ENCODE data around the gene FOXJ3. TPM values are rescaled to one million over a fixed set of nuclear protein-coding genes. Genes with fewer than 3 reads are reported as not detected.

The FOXJ3 gene
- total RNA-seq, 1 donor from 2014 or later: 45.0 TPM

DNA sequence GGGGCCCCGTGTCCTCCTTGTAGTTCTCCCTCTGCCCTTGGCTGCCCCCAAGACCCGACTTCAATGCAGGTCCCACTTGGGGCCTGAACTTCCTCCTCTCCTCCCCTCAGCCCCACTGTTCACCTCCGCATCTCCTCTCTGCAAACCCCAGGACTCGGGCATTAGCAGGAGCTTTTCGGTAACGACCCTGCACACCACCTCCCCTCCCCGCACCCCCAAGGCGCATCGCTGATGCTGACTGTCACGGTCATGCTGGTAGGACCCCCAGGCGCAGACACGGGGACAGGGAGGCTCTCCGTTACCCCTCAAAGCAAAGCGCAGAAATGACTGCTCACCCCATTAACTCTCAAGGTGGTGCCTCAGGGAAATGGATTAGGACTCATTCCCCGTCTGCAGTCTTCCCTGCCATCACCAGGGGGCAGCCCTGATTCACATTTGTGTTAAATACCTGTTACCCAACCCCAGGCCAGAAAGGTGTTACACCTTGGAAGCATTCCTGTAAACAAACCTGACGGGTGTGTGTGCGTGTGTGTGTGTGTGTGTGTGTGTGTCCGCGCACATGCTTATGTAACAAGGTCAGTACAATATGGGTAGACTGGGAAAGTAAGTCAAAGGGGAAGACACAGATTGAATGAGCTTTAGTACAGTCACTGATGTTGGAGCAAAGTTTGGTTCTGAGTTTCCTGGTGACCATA lies 188.3 kb downstream of the FOXJ3 start:
- H3K27me3 Mint-ChIP-seq (ENCODE audit: unreplicated experiment): no peaks in the 10 kb centered on the region
- TF ChIP-seq, protein P1, sequence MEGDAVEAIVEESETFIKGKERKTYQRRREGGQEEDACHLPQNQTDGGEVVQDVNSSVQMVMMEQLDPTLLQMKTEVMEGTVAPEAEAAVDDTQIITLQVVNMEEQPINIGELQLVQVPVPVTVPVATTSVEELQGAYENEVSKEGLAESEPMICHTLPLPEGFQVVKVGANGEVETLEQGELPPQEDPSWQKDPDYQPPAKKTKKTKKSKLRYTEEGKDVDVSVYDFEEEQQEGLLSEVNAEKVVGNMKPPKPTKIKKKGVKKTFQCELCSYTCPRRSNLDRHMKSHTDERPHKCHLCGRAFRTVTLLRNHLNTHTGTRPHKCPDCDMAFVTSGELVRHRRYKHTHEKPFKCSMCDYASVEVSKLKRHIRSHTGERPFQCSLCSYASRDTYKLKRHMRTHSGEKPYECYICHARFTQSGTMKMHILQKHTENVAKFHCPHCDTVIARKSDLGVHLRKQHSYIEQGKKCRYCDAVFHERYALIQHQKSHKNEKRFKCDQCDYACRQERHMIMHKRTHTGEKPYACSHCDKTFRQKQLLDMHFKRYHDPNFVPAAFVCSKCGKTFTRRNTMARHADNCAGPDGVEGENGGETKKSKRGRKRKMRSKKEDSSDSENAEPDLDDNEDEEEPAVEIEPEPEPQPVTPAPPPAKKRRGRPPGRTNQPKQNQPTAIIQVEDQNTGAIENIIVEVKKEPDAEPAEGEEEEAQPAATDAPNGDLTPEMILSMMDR (IDR thresholded peaks at IDR 0.05; ENCODE audit: partially characterized antibody, unreplicated experiment): peak; percentile 74
- peak; percentile 81 for DNase-seq
- H3K4me1 Mint-ChIP-seq (ENCODE audit: low read depth, unreplicated experiment): peaks cover 11% of the 10 kb centered on the region
- H3K4me3 Mint-ChIP-seq (ENCODE audit: unreplicated experiment): no peak overlapping the region
- H3K9me3 Mint-ChIP-seq (ENCODE audit: unreplicated experiment): no peaks in the 10 kb centered on the region
- no peak overlapping the region for H3K27ac Mint-ChIP-seq (ENCODE audit: unreplicated experiment)
- H3K36me3 Mint-ChIP-seq (ENCODE audit: unreplicated experiment): no peaks in the 10 kb centered on the region

DNA sequence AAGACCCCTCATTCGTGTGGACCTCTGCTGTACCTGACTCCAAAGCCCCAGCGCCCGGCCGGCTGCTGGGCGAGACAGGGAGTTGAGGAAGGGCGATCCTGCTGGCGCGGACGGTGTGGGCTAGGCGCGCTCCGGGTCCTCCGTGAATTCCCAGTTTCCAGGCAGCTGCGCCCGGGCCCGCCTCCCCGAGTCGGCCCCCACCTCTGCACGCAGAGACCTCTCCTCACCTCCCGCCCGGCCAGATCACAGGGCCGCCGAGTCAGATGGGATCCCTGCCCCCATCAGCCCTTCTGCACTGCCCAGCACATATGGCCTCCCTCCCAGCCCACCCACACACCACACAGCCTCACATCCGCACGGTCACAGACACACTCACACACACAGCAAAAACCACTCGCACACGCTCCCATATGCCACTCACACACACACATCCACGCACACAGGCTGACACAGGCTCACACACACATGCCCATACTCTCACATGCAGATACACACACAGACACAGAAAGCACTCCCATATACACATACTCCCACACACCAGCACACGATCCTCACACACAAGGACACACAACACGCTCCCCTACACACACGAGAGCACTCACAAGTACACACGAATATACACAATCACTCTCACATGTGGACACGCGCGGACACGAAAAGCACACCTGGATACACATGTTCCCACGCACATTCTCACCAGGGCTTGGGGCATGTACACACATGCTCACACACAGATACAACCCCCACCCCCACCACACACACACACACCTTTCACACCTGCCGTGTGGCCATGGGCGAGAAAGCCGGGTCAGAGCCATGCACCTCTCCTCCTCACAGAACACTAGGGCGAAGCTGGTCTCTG lies 189.0 kb downstream of the FOXJ3 start:
- Mint-ChIP-seq H3K4me3 (ENCODE audit: unreplicated experiment) (peak overlapping the region; percentile 7), H3K27ac (ENCODE audit: unreplicated experiment) (no peak overlapping the region), H3K27me3 (ENCODE audit: unreplicated experiment) (no peaks in the 10 kb centered on the region), H3K36me3 (ENCODE audit: unreplicated experiment) (no peaks in the 10 kb centered on the region), H3K9me3 (ENCODE audit: unreplicated experiment) (no peaks in the 10 kb centered on the region), H3K4me1 (ENCODE audit: low read depth, unreplicated experiment) (peaks cover 11% of the 10 kb centered on the region)
- DNase-seq: no peak
- TF ChIP-seq, protein P1 (IDR thresholded peaks at IDR 0.05; ENCODE audit: partially characterized antibody, unreplicated experiment): no peak

DNA sequence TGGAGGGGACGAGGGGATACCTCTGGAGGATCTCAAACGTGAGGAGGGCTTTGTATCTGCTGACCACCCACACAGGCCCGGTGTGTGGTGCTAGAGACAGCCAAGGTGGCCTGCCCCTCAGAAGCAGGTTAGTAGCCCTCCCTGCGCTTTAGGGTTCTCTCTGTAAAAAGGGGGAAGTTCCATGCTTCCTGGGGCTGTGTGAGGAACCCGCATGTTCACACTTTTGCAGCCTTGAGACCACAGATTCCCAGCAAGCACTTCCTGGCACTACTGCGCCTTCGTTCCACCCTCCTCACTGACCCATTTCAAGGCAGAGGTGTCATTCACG lies 189.7 kb downstream of the FOXJ3 start:
- Mint-ChIP-seq H3K9me3 (ENCODE audit: unreplicated experiment) (no peaks in the 10 kb centered on the region), H3K27ac (ENCODE audit: unreplicated experiment) (no peak overlapping the region), H3K27me3 (ENCODE audit: unreplicated experiment) (no peaks in the 10 kb centered on the region), H3K4me1 (ENCODE audit: low read depth, unreplicated experiment) (peaks cover 11% of the 10 kb centered on the region), H3K4me3 (ENCODE audit: unreplicated experiment) (peak overlapping the region; percentile 7), H3K36me3 (ENCODE audit: unreplicated experiment) (no peaks in the 10 kb centered on the region)
- TF ChIP-seq, protein P1 (IDR thresholded peaks at IDR 0.05; ENCODE audit: partially characterized antibody, unreplicated experiment): no peak
- no peak for DNase-seq

DNA sequence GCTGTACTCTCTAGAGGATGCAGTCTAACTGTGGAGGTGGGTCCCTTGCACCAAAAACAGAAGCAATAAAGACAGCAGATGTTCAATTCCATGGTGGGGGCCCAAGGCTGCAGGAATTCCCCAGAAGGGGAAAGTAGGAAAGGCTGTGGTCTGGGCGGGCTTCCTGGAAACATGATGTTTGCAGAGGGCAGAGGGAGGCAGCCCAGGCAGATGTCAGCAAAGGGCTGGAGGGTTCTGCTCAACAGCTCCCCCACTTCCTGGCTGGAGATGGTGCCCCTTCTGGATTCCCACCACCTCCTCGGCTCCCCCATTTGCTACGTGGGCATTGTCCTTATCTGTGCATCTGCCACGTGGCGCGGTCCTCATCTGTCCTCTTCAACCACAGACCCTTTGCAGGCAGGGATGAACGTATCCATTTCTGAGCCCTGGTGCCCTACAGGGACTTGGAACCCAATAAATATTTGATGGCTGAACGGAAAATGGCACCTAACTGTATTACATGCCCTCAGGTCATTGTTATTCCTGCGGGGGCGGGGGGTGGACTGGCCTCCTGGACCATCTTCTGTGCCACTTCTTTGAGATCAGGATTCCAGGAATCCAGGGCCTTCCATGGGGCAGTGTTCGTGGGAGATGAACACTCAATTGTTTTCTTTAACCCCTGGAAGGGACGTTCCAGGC lies 190.2 kb downstream of the FOXJ3 start:
- Mint-ChIP-seq H3K36me3 (ENCODE audit: unreplicated experiment) (no peaks in the 10 kb centered on the region), H3K9me3 (ENCODE audit: unreplicated experiment) (no peaks in the 10 kb centered on the region), H3K4me1 (ENCODE audit: low read depth, unreplicated experiment) (peaks cover 11% of the 10 kb centered on the region), H3K4me3 (ENCODE audit: unreplicated experiment) (no peak overlapping the region), H3K27ac (ENCODE audit: unreplicated experiment) (no peak overlapping the region), H3K27me3 (ENCODE audit: unreplicated experiment) (no peaks in the 10 kb centered on the region)
- no peak for DNase-seq
- TF ChIP-seq, protein P1 (IDR thresholded peaks at IDR 0.05; ENCODE audit: partially characterized antibody, unreplicated experiment): no peak
